ENCODE results near the gene CLIC4.

CLIC4 gene

GRCh38 chr1:24868016-24868875, 123.0 kb downstream of the CLIC4 start:
- DNase-seq (ENCODE audit: extremely low spot score, insufficient read length, low read depth) (no peak), FAIRE-seq (no peak)

GRCh38 chr1:24870551-24871195, 125.4 kb downstream of the CLIC4 start:
- DNase-seq (ENCODE audit: extremely low spot score, insufficient read length, low read depth), result no peak
- FAIRE-seq, result no peak

DNA sequence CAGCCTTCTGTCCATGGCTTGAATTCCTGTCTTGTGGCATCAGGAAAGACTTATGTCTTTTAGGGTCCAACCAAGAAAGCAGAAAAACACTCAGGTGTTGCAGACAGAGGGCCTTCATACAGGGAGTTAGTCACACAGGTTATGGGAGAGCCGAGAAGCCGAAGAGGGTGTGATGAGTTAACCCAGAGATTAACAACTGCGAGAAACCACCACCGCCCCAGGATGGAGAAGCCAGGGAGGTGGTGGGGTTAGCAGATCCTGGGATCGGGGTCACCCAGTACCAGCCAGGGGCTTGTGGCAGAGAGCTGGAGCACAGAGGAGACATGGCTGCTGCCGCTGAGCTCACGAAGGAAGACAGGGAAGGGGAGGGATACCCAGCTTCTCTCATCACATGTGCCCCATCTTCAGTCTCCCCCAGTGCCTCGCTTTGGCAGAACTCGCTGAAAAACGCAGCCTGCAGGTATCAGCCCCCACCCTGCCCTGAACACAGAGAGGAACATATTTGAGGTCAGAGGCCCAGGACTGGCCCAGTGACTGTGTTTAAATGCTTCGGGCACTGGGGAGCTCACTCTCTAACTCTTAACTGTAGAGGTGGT, 126.2 kb downstream of the CLIC4 start:
- FAIRE-seq (no peak), DNase-seq (ENCODE audit: extremely low spot score, insufficient read length, low read depth) (no peak)

GRCh38 chr1:24872061-24872850, 127.0 kb downstream of the CLIC4 start:
- no peak for FAIRE-seq
- no peak for DNase-seq (ENCODE audit: extremely low spot score, insufficient read length, low read depth)

- FAIRE-seq (no peak), DNase-seq (ENCODE audit: extremely low spot score, insufficient read length, low read depth) (no peak)
These were observed 127.9 kb downstream of the CLIC4 start for GRCh38 chr1:24873148-24873547.

DNA sequence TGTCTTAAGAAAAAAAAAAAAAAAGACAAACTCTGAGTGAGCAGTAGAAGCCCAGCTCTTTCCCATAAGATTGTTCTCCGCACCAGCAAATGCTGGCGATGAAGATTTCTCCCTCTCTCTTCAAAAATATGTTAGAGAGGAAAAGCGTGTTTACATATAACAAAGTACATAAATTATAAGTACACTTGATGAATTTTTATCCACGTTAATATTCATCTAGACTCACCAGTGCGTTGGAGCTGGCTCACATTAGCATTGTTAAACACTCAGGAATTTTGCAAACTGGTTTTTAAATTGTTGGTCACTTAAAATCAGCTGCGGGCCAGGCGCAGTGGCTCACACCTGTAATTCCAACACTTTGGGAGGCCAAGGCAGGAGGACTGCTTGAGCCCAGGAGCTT, 128.8 kb downstream of the CLIC4 start:
- FAIRE-seq (no peak), DNase-seq (ENCODE audit: extremely low spot score, insufficient read length, low read depth) (no peak)

DNA sequence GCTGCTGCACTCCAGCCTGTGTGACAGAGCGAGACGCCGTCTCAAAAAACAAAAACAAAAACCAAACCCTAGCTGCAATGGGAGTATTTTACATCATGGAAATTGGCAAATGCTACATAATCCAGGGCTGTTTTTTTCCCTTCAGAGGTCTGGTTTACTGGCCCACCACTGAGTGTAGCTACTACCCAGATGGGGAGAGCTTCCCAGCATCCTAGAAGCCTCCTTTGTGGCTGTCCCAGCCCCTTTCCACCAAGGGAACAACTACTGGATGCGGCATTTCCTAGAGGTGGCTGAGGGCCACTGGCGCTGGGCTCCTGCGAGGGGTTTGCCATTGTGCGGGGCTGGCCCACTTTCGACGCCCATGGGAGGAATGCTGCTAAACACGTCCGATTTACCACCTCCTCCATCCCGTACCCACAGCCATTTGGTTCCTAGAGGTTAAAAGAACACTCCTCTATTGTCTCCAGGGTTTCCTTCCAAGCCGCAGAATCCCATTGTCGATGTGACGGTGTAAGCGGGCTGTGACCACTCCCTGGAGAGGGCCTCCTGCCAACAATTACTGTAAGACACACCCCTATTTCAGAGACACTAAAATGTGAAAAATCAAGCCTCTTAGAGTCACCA, 129.5 kb downstream of the CLIC4 start:
- FAIRE-seq, result no peak
- DNase-seq (ENCODE audit: extremely low spot score, insufficient read length, low read depth), result no peak

DNA sequence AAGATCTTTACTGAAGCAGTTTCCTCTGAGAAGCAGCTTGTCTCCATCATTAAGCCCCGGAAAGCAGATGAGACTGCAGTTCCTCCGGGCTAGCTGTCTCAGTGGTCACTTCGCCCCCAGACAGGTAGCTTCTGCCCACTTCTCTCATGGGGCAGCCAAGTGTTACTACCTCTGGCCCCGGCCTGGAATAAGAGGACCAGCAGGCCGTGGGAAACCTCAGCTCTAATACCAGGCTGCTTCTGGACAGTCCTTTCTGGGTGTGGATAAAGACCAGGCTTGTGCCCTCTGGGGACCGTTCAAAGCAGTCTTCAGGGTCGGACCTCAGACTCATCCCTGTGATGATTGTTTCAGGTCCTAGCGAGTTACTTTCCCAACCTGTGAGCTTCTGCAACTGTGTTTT, 130.0 kb downstream of the CLIC4 start:
- FAIRE-seq (no peak), DNase-seq (ENCODE audit: extremely low spot score, insufficient read length, low read depth) (no peak)

DNA sequence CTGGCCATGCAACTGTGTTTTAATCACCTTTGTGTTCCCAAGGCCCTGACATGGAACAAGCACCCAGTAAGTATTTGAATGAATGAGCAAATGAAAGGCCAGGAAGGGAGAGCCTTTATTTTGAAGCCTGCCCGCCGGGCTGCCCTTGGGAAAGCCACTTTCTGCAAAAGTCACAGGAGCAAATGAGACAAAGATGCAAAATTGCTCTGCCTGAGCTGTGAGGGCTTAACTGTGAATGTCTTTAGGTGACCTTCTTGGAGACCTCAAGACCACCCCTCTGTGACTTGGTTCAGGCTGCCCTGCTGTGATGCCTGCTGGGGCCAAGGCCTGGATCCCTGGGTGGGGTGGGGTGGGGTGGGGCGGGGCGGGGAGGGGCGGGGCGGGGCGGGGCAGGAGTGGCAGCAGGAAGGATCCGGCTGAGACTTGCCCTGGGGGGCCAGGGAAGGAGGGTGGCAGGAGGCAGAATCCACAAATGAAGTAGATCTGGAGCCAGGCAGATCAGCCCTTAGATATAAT, 130.8 kb downstream of the CLIC4 start:
- FAIRE-seq, result no peak
- no peak for DNase-seq (ENCODE audit: extremely low spot score, insufficient read length, low read depth)

DNA sequence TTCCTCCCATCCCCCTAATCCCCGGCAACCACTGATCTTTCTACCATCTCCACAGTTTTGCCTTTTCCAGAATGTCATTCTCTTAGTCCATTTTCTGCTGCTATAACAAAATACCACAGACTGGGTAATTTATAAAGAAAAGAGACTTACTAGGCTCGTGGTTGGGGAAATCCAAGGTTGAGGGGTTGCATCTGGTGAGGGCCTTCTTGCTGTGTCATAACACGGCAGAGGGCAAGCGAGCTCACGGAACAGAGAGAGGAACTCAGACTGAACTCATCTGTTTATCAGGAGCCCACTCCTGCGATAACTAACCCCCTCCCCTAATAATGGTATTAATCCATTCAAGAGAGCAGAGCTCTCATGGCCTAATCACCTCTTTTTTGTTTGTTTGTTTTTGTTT, 132.8 kb downstream of the CLIC4 start:
- FAIRE-seq, result no peak
- DNase-seq (ENCODE audit: extremely low spot score, insufficient read length, low read depth), result no peak

DNA sequence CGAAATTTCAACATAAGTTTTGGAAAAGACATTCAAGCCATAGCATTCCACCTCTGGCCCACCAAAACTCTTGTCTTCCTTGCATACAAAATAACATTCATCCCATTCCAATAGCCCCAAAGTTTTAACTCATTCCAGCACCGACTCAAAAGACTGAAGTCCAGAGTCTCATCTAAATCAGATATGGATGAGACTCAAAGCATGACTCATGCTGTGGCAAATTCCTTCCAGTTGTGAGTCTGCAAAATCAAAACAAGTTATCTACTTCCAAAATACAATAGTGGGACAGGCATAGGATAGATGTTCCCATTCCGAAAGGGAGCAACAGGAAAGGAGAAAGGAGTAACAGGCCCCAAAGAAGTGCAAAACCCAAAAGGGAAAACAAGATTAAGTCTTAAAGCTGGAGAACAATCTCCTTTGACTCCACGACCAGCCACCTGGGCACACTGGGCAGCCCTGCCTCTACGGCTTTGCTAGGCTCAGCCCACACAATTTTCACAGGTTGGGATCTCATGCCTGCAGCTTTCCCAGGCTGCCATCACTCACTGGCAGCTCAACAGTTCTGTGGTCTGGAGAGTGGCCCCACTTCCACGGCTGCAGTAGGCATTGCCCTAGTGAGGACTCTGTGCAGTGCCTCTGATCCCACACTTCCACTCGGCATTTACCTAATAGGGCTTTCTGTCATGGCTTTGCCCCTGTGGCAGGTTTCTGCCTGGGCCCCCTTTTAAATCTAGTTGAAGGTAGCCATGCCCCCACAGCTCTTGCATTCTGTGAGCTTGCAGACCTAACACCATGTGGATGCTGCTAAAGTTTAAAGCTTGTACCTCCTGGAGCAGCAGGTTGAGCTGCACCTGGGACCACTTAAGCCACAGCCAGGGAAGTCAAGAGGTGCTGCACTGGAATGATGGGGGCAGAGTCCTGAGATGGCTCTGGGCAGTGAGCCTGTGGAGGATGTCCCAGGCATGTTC, 133.8 kb downstream of the CLIC4 start:
- DNase-seq (ENCODE audit: extremely low spot score, insufficient read length, low read depth), result no peak
- no peak for FAIRE-seq

DNA sequence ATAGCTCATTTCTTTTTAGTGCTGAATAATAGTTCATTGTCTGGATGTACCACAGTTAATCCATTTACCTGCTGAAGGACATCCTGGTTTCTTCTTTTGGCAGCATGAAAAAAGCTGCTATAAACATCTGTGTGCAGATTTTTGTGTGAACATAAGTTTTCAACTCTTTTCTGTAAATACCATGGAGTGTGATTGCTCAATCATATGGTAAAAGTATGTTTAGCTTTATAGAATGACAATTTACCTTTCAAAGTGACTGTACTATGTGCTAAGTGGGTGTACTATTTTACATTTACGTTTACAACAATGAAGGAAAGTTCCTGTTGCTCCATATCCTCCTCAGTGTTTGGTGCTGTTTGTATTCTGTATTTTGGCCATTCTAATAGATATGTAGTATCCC, 135.8 kb downstream of the CLIC4 start:
- DNase-seq (ENCODE audit: extremely low spot score, insufficient read length, low read depth) (no peak), FAIRE-seq (no peak)

- no peak for FAIRE-seq
These were observed 139.5 kb downstream of the CLIC4 start for GRCh38 chr1:24884751-24885150.

DNA sequence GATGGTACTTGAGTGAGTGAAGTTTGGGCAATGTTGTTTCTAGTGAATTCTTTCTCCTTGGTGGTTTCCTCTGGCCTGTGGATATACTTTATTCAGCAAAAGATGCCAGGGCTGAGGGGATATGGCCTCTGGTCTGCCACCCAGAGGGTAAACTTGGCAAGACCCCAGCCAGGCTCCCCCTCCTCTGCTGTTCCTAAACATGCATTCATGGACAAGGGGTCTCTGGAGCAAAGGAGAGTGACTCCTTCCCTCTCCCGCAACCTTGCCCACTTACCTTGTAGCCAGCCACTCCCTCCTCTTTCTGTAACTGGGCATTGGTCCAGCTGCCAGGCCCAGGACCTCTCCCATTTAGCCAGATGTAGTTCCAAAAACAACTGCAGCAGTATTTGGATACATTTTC, 141.0 kb downstream of the CLIC4 start:
- DNase-seq (ENCODE audit: extremely low spot score, insufficient read length, low read depth) (no peak), FAIRE-seq (no peak)

More at GRCh38 chr1:24884751-24885150, 139.5 kb downstream of the CLIC4 start:
- DNase-seq (ENCODE audit: extremely low spot score, insufficient read length, low read depth), result no peak

- FAIRE-seq (no peak), DNase-seq (ENCODE audit: extremely low spot score, insufficient read length, low read depth) (no peak)
These were observed 143.1 kb downstream of the CLIC4 start for GRCh38 chr1:24888061-24888970.

DNA sequence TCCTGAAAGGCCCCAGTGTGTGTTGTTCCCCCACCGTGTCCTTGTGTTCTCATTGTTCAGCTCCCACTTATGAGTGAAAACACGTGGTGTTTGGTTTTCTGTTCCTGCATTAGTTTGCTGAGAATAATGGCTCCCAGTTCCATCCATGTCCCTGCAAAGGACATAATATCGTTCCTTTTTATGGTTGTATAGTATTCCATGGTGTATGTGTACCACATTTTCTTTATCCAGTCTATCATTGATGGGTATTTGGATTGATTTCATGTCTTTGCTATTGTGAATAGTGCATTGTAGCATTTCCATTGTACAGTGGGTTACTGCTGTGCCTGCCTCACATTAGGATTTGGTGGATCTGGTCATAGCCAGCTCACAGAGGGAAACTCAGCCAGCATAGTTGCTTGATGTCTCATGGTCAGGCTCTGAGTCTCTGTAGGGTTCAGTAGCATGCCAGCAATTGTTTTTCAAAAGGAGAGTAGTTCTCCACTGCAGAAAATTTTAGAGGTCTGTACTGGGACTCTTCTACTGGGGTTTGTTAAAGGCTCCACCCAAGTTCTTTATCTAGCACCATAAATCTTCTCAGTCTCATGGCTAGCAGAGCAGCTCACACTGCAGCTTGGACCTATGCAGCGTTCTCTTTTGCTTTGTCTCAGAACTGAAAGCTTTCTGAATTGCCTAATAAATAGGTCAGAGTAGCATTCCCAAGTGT, 143.9 kb downstream of the CLIC4 start:
- FAIRE-seq, result no peak
- no peak for DNase-seq (ENCODE audit: extremely low spot score, insufficient read length, low read depth)

- no peak for FAIRE-seq
- DNase-seq (ENCODE audit: extremely low spot score, insufficient read length, low read depth), result no peak
These were observed 145.6 kb downstream of the CLIC4 start for GRCh38 chr1:24890887-24891286.

Data from GM18507 (cell line).